Spleen (tissue), 7 donors: ENCODE measurements around the gene PRR30.

Source experiments
- CTCF ChIP-seq, 11 experiments: fragments of 200-600 bp in 7 of 11; fragments of 450-650 bp in 4 of 11; sonication (generic) in 4 of 11; IDR thresholded peaks in 8 of 11; conservative IDR thresholded peaks in 3 of 11; 1 replicate in 7 of 11; 2 replicates in 4 of 11; pipeline versions ENCODE4 v1.4.0 to v1.8.0; 2016 to 2021; ENCODE audit warnings: antibody characterized with exemption in 11 of 11, inconsistent platforms in 4 of 11, mild to moderate bottlenecking in 1 of 11
- POLR2A ChIP-seq, 3 donors: fragments of 450-650 bp; IDR thresholded peaks; one replicate each; pipeline ENCODE4 v1.5.1; 2017; ENCODE audit warnings: antibody characterized with exemption in 3 of 3, mild to moderate bottlenecking in 1 of 3
- POLR2AphosphoS5 ChIP-seq, 3 donors: sonication (generic); formaldehyde crosslinking; IDR thresholded peaks; one replicate each; pipeline ENCODE4 v1.5.1; 2017; ENCODE audit warnings: antibody characterized with exemption in 3 of 3
- donor health status: DM: no; HTN: no; CAD: no; lungs with moderate emphysema.
- donor health status: DM: no; HTN: no; CAD: no.
- donor health status: DM: no; HTN: no; CAD: no.

GRCh38 chr2:27126252-27126710, 12.9 kb downstream of the PRR30 start:
- no peak for TF ChIP-seq CTCF (IDR thresholded peaks at IDR 0.05 in 8 of 11, conservative IDR thresholded peaks at IDR 0.05 in 3 of 11)
- no peak for TF ChIP-seq POLR2A (IDR thresholded peaks at IDR 0.05)
- TF ChIP-seq POLR2AphosphoS5 (IDR thresholded peaks at IDR 0.05), result no peak
